Tibial nerve (tissue), 3 donors: ENCODE measurements around the gene TRIM25.

Experiments used
- POLR2A ChIP-seq, 2 donors: fragments of 450-650 bp; IDR thresholded peaks; one replicate each; pipeline ENCODE4 v1.6.1; 2017; ENCODE audit warnings: antibody characterized with exemption in 2 of 2, mild to moderate bottlenecking in 2 of 2, moderate library complexity in 2 of 2
- TF ChIP-seq, protein P1 (sequence below), 5 experiments: fragments of 200-600 bp in 3 of 5; fragments of 450-650 bp in 2 of 5; sonication (generic) in 3 of 5; IDR thresholded peaks; one replicate each; pipeline ENCODE4 v1.5.1; 2016 to 2019; ENCODE audit warnings: antibody characterized with exemption in 5 of 5, mild to moderate bottlenecking in 3 of 5, moderate library complexity in 2 of 5

DNA sequence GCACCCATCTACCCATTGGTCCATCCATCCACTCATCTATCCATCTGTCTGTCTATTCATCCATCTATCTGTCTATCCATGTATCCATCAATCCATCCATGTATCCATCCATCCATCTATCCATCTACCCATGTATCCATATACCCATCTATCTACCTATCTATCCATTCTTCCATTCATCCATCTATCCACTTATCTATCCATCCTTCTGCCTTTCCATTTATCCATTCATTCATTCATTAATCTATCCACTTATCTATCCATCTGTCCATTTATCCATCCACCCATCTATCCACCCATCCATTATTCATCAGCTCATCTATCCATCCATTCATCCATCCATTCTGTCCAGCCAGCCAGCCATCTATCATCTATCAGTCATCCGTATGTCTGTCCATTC lies 21.5 kb downstream of the TRIM25 start:
- TF ChIP-seq, protein P1, sequence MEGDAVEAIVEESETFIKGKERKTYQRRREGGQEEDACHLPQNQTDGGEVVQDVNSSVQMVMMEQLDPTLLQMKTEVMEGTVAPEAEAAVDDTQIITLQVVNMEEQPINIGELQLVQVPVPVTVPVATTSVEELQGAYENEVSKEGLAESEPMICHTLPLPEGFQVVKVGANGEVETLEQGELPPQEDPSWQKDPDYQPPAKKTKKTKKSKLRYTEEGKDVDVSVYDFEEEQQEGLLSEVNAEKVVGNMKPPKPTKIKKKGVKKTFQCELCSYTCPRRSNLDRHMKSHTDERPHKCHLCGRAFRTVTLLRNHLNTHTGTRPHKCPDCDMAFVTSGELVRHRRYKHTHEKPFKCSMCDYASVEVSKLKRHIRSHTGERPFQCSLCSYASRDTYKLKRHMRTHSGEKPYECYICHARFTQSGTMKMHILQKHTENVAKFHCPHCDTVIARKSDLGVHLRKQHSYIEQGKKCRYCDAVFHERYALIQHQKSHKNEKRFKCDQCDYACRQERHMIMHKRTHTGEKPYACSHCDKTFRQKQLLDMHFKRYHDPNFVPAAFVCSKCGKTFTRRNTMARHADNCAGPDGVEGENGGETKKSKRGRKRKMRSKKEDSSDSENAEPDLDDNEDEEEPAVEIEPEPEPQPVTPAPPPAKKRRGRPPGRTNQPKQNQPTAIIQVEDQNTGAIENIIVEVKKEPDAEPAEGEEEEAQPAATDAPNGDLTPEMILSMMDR (IDR thresholded peaks at IDR 0.05) = no peak
- no peak for TF ChIP-seq POLR2A (IDR thresholded peaks at IDR 0.05)
